Stimulated activated CD4-positive, alpha-beta T cell treated with anti-CD3 and anti-CD28 coated beads, Interleukin-4, amount 100 ng/mL, for 4 hours (primary cell): Measurements from ENCODE around the gene DPF3.

Experiments used
- DNase-seq, 2 experiments: peaks; one replicate each; pipeline ENCODE4 v3.0.0-alpha.2; 2020

The DPF3 gene

GRCh38 chr14:72608391-72609204 lies 285.3 kb downstream of the DPF3 start:
- DNase-seq: no peak

- no peak for DNase-seq
Observed at GRCh38 chr14:72607386-72608130, 286.3 kb downstream of the DPF3 start.

GRCh38 chr14:72606879-72607278 lies 287.0 kb downstream of the DPF3 start:
- DNase-seq: no peak

- no peak for DNase-seq
Observed at GRCh38 chr14:72605921-72606220, 288.0 kb downstream of the DPF3 start.

- no peak for DNase-seq
Observed at GRCh38 chr14:72605096-72605920, 288.6 kb downstream of the DPF3 start.

- DNase-seq: no peak
Observed at GRCh38 chr14:72604133-72604532, 289.8 kb downstream of the DPF3 start.

- DNase-seq: no peak
Observed at GRCh38 chr14:72603639-72604038, 290.3 kb downstream of the DPF3 start.

GRCh38 chr14:72600551-72601330 lies 293.2 kb downstream of the DPF3 start:
- DNase-seq: no peak

- no peak for DNase-seq
Observed at GRCh38 chr14:72599579-72600470, 294.1 kb downstream of the DPF3 start.

GRCh38 chr14:72598306-72598705 lies 295.6 kb downstream of the DPF3 start:
- no peak for DNase-seq

- no peak for DNase-seq
Observed at GRCh38 chr14:72597252-72598233, 296.4 kb downstream of the DPF3 start.

- no peak for DNase-seq
Observed at GRCh38 chr14:72595152-72595862, 298.6 kb downstream of the DPF3 start.

GRCh38 chr14:72594099-72594901 lies 299.6 kb downstream of the DPF3 start:
- peak in 1 of 2 experiments; percentile 2 for DNase-seq

- no peak for DNase-seq
Observed at GRCh38 chr14:72591391-72591790, 302.5 kb downstream of the DPF3 start.

- no peak for DNase-seq
Observed at GRCh38 chr14:72590577-72590976, 303.3 kb downstream of the DPF3 start.

- no peak for DNase-seq
Observed at GRCh38 chr14:72589652-72590051, 304.2 kb downstream of the DPF3 start.

- DNase-seq: no peak
Observed at GRCh38 chr14:72588521-72588920, 305.4 kb downstream of the DPF3 start.
